Gastrocnemius medialis (tissue), 4 donors: ENCODE measurements around the gene AP1AR. TPM values are rescaled to one million over a fixed set of nuclear protein-coding genes. Genes with fewer than 3 reads are reported as not detected.

Experiments used
- ATAC-seq, 2 donors: fragments of 150-250 bp; one replicate each; pipeline ENCODE4 v1.9.1; 2016
- DNase-seq, 2 donors: peaks; one replicate each; pipeline ENCODE4 v3.0.0-alpha.2; 2019
- H3K27ac ChIP-seq, 4 donors: fragments of 200-600 bp; sonication (generic); 1 replicate in 1 of 4; 2 replicates in 3 of 4; pipeline ENCODE4 v1.5.1; 2016 to 2018; ENCODE audit warnings: mild to moderate bottlenecking in 2 of 4, moderate library complexity in 1 of 4
- H3K27me3 ChIP-seq, 3 donors: fragments of 200-600 bp; sonication (generic) in 2 of 3; 1 replicate in 1 of 3; 2 replicates in 2 of 3; pipeline versions ENCODE4 v1.5.1 to v1.6.0; 2016 to 2019; ENCODE audit warnings: mild to moderate bottlenecking in 1 of 3, moderate library complexity in 1 of 3
- H3K36me3 ChIP-seq, 2 donors: fragments of 200-600 bp; sonication (generic) in 1 of 2; one replicate each; pipeline ENCODE4 v1.5.1; 2017 to 2018
- H3K4me1 ChIP-seq, 2 donors: fragments of 200-600 bp; sonication (generic) in 1 of 2; one replicate each; pipeline ENCODE4 v1.5.1; 2016 to 2017; ENCODE audit warnings: mild to moderate bottlenecking in 2 of 2
- H3K4me3 ChIP-seq, 4 donors: fragments of 200-600 bp; sonication (generic) in 3 of 4; 1 replicate in 1 of 4; 2 replicates in 3 of 4; pipeline ENCODE4 v1.5.1; 2016 to 2019; ENCODE audit warnings: mild to moderate bottlenecking in 2 of 4
- H3K9me3 ChIP-seq, 3 donors: fragments of 200-600 bp; sonication (generic) in 2 of 3; 1 replicate in 1 of 3; 2 replicates in 2 of 3; pipeline ENCODE4 v1.5.1; 2016 to 2019
- POLR2A ChIP-seq, 2 donors: fragments of 450-650 bp; IDR thresholded peaks; one replicate each; pipeline ENCODE4 v1.6.1; 2017; ENCODE audit warnings: antibody characterized with exemption in 2 of 2, mild to moderate bottlenecking in 2 of 2, moderate library complexity in 2 of 2
- in situ Hi-C, 4 donors: fragments of 200-750 bp; cut with MboI; loops; one replicate each; pipeline versions ENCODE4 v1.15.0 to v1.8.0; 2017; ENCODE audit warnings: low sequenced_read_pairs in 4 of 4
- intact Hi-C: fragments of 100-400 bp; cut with DNase I; formaldehyde crosslinking; loops from one replicate; pipeline ENCODE4 v1.15.1; 2023; ENCODE audit warnings: low total_unique reads
- total RNA-seq, 4 donors: library from RNA; depleted of rRNA; stranded (reverse); fragments of >200 nt; gene quantifications; one replicate each; pipeline versions ENCODE4 v1.1.0 to v1.2.3, GENCODE V29; 2016
- TF ChIP-seq, protein P1 (sequence below), 5 experiments: fragments of 450-650 bp in 3 of 5; fragments of 200-600 bp in 2 of 5; sonication (generic) in 2 of 5; IDR thresholded peaks in 4 of 5; conservative IDR thresholded peaks in 1 of 5; 1 replicate in 4 of 5; 2 replicates in 1 of 5; pipeline ENCODE4 v1.5.1; 2016 to 2019; ENCODE audit warnings: antibody characterized with exemption in 5 of 5, mild to moderate bottlenecking in 3 of 5, moderate library complexity in 3 of 5

The AP1AR gene
- total RNA-seq, 4 donors from 2014 or later, result 8.9 to 21.5 (median 15.2) TPM

GRCh38 chr4:112272292-112272691, 40.7 kb downstream of the AP1AR start:
- Histone ChIP-seq H3K4me3 (no peak overlapping the region), H3K27ac (no peak overlapping the region), H3K27me3 (no peaks in the 10 kb centered on the region), H3K36me3 (no peaks in the 10 kb centered on the region), H3K4me1 (peaks cover 5 to 9% of the 10 kb centered on the region in 2 donors), H3K9me3 (no peaks in the 10 kb centered on the region)
- no peak for ATAC-seq
- intact Hi-C loops, result no loop called here
- no peak for TF ChIP-seq POLR2A (IDR thresholded peaks at IDR 0.05)
- TF ChIP-seq, protein P1, sequence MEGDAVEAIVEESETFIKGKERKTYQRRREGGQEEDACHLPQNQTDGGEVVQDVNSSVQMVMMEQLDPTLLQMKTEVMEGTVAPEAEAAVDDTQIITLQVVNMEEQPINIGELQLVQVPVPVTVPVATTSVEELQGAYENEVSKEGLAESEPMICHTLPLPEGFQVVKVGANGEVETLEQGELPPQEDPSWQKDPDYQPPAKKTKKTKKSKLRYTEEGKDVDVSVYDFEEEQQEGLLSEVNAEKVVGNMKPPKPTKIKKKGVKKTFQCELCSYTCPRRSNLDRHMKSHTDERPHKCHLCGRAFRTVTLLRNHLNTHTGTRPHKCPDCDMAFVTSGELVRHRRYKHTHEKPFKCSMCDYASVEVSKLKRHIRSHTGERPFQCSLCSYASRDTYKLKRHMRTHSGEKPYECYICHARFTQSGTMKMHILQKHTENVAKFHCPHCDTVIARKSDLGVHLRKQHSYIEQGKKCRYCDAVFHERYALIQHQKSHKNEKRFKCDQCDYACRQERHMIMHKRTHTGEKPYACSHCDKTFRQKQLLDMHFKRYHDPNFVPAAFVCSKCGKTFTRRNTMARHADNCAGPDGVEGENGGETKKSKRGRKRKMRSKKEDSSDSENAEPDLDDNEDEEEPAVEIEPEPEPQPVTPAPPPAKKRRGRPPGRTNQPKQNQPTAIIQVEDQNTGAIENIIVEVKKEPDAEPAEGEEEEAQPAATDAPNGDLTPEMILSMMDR (IDR thresholded peaks at IDR 0.05 in 4 of 5, conservative IDR thresholded peaks at IDR 0.05 in 1 of 5), result no peak
- in situ Hi-C loops, result no loop called here
- DNase-seq, result no peak

DNA sequence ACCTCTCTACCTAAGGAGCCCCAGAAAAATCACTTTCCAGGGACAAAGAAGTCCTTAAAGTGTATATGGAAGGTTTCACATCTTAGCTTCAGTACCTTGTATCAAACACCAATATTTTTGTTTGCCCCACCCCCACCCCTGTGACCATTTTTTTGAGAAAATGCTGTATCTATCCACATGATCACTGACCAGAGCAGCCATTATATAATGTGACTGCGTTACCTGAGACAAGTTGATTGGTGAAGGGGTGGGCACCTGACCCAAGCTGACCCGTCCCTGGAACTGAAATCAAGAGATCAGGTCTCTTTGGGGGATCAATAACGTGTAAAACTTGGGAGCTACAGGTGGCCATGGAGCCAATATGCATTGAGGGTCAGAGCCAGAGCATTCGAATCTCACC, 43.4 kb downstream of the AP1AR start:
- DNase-seq (no peak), ATAC-seq (no peak)
- H3K27ac ChIP-seq, result no peak overlapping the region
- intact Hi-C loops, result no loop called here
- H3K36me3 ChIP-seq, result no peaks in the 10 kb centered on the region
- TF ChIP-seq POLR2A (IDR thresholded peaks at IDR 0.05), result no peak
- TF ChIP-seq, protein P1 (IDR thresholded peaks at IDR 0.05 in 4 of 5, conservative IDR thresholded peaks at IDR 0.05 in 1 of 5), result no peak
- in situ Hi-C loops, result no loop called here
- H3K4me3 ChIP-seq, result no peak overlapping the region
- peaks cover 0 to 4% of the 10 kb centered on the region in 2 donors for H3K4me1 ChIP-seq
- H3K27me3 ChIP-seq, result no peaks in the 10 kb centered on the region
- no peaks in the 10 kb centered on the region for H3K9me3 ChIP-seq

DNA sequence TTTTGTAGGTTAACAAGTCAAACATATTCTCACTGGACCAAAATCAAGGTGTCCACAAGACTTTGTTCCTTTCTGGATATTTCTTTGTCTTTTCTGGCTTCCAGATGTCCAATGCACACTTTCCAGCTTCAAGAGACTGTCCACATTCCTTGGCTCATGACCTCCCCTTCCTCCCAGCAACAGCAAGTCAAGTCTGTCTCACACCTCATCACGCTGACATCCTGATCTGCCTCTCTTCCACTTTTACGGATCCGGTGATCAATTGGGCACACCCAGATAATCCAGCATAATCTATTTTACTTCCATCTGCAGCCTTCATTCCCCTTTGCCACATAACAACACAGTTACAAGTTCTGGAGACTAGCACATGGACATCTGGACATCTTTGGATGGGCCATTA, 44.5 kb downstream of the AP1AR start:
- TF ChIP-seq, protein P1 (IDR thresholded peaks at IDR 0.05 in 4 of 5, conservative IDR thresholded peaks at IDR 0.05 in 1 of 5), result no peak
- no peak for TF ChIP-seq POLR2A (IDR thresholded peaks at IDR 0.05)
- Histone ChIP-seq H3K36me3 (no peaks in the 10 kb centered on the region), H3K27ac (no peak overlapping the region), H3K27me3 (no peaks in the 10 kb centered on the region), H3K9me3 (no peaks in the 10 kb centered on the region), H3K4me1 (peaks cover 0 to 4% of the 10 kb centered on the region in 2 donors), H3K4me3 (no peak overlapping the region)
- ATAC-seq (no peak), DNase-seq (no peak)
- in situ Hi-C loops (no loop called here), intact Hi-C loops (no loop called here)

- ATAC-seq, result no peak
- Histone ChIP-seq H3K27ac (no peak overlapping the region), H3K36me3 (no peaks in the 10 kb centered on the region), H3K27me3 (no peaks in the 10 kb centered on the region), H3K4me3 (no peak overlapping the region), H3K4me1 (peaks cover 0 to 4% of the 10 kb centered on the region in 2 donors), H3K9me3 (no peaks in the 10 kb centered on the region)
- intact Hi-C loops (no loop called here), in situ Hi-C loops (no loop called here)
- no peak for DNase-seq
- TF ChIP-seq POLR2A (IDR thresholded peaks at IDR 0.05), result no peak
- TF ChIP-seq, protein P1 (IDR thresholded peaks at IDR 0.05 in 4 of 5, conservative IDR thresholded peaks at IDR 0.05 in 1 of 5), result no peak
These were observed 45.6 kb downstream of the AP1AR start for GRCh38 chr4:112277220-112277619.
